ENCODE results near the gene RASGRP1.

DNA sequence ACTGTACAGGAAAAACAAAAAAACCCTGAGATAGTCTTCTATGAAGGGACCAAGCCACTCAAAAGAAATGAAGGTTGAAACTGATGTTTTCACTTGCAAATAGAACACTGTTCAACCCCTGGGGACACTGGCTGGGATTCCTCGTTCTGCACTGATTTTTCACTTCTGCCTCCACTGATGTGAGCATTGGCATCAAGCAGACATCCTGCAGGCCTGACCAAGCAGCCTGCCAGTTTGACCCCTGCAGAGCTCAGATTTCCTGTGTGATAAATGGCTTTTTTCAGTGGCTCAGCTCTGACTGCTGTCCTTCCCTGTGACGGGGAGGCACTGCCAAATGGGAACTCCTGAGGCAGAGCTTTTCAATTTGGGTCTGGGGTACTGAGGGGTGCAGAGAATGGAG is 50.0 kb downstream of the RASGRP1 start:
- TF ChIP-seq, protein P1, sequence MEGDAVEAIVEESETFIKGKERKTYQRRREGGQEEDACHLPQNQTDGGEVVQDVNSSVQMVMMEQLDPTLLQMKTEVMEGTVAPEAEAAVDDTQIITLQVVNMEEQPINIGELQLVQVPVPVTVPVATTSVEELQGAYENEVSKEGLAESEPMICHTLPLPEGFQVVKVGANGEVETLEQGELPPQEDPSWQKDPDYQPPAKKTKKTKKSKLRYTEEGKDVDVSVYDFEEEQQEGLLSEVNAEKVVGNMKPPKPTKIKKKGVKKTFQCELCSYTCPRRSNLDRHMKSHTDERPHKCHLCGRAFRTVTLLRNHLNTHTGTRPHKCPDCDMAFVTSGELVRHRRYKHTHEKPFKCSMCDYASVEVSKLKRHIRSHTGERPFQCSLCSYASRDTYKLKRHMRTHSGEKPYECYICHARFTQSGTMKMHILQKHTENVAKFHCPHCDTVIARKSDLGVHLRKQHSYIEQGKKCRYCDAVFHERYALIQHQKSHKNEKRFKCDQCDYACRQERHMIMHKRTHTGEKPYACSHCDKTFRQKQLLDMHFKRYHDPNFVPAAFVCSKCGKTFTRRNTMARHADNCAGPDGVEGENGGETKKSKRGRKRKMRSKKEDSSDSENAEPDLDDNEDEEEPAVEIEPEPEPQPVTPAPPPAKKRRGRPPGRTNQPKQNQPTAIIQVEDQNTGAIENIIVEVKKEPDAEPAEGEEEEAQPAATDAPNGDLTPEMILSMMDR (IDR thresholded peaks at IDR 0.05), result no peak
- TF ChIP-seq ZFX (IDR thresholded peaks at IDR 0.05; ENCODE audit: borderline replicate concordance), result no peak

Data from 22Rv1 (cell line).